ENCODE measurements around the gene MAD1L1. TPM values are rescaled to one million over a fixed set of nuclear protein-coding genes. Genes with fewer than 3 reads are reported as not detected.
"Not testable (repeated sequence)": the region's sequence is repeated elsewhere in the genome, so short reads cannot be mapped to it uniquely, and the experiment has no call there.

Gene MAD1L1
- total RNA-seq, 1 experiment from 2014 or later: 103 TPM

GRCh38 chr7:1824882-1825646, 407.7 kb downstream of the MAD1L1 start:
- not testable (repeated sequence) for DNase-seq (ENCODE audit: low spot score)

- DNase-seq (ENCODE audit: low spot score): not testable (repeated sequence)
Measured at GRCh38 chr7:1824151-1824881, 408.4 kb downstream of the MAD1L1 start.

GRCh38 chr7:1823376-1824150, 409.2 kb downstream of the MAD1L1 start:
- DNase-seq (ENCODE audit: low spot score): no peak

- no peak for DNase-seq (ENCODE audit: low spot score)
Measured at GRCh38 chr7:1819259-1819841, 413.4 kb downstream of the MAD1L1 start.

- DNase-seq (ENCODE audit: low spot score): no peak
Measured at GRCh38 chr7:1818575-1819258, 414.0 kb downstream of the MAD1L1 start.

GRCh38 chr7:1817061-1817712, 415.6 kb downstream of the MAD1L1 start:
- no peak for DNase-seq (ENCODE audit: low spot score)

- DNase-seq (ENCODE audit: low spot score): not testable (repeated sequence)
Measured at GRCh38 chr7:1816451-1816850, 416.3 kb downstream of the MAD1L1 start.

GRCh38 chr7:1815551-1816281, 417.0 kb downstream of the MAD1L1 start:
- DNase-seq (ENCODE audit: low spot score): not testable (repeated sequence)

GRCh38 chr7:1815051-1815481, 417.7 kb downstream of the MAD1L1 start:
- no peak for DNase-seq (ENCODE audit: low spot score)

GRCh38 chr7:1814089-1814811, 418.5 kb downstream of the MAD1L1 start:
- DNase-seq (ENCODE audit: low spot score): no peak

- DNase-seq (ENCODE audit: low spot score): no peak
Measured at GRCh38 chr7:1813394-1814088, 419.2 kb downstream of the MAD1L1 start.

GRCh38 chr7:1812509-1813393, 420.0 kb downstream of the MAD1L1 start:
- DNase-seq (ENCODE audit: low spot score): peak; percentile 47

- DNase-seq (ENCODE audit: low spot score): no peak
Measured at GRCh38 chr7:1811850-1812508, 420.8 kb downstream of the MAD1L1 start.

- no peak for DNase-seq (ENCODE audit: low spot score)
Measured at GRCh38 chr7:1810961-1811849, 421.5 kb downstream of the MAD1L1 start.

GRCh38 chr7:1810521-1810920, 422.2 kb downstream of the MAD1L1 start:
- DNase-seq (ENCODE audit: low spot score): no peak
